ENCODE data around the gene ACTG1.

The ACTG1 gene

GRCh38 chr17:81545160-81545949 is 32.8 kb upstream of the ACTG1 start:
- no peak for DNase-seq (ENCODE audit: low spot score)

- DNase-seq (ENCODE audit: low spot score): no peak
Observed at GRCh38 chr17:81544281-81544974, 31.8 kb upstream of the ACTG1 start.

GRCh38 chr17:81543756-81544155 is 31.2 kb upstream of the ACTG1 start:
- no peak for DNase-seq (ENCODE audit: low spot score)

- DNase-seq (ENCODE audit: low spot score): no peak
Observed at GRCh38 chr17:81543339-81543675, 30.7 kb upstream of the ACTG1 start.

GRCh38 chr17:81542431-81543338 is 30.1 kb upstream of the ACTG1 start:
- DNase-seq (ENCODE audit: low spot score): no peak

GRCh38 chr17:81541123-81541522 is 28.5 kb upstream of the ACTG1 start:
- DNase-seq (ENCODE audit: low spot score): no peak

GRCh38 chr17:81540676-81541027 is 28.1 kb upstream of the ACTG1 start:
- DNase-seq (ENCODE audit: low spot score): no peak

- no peak for DNase-seq (ENCODE audit: low spot score)
Observed at GRCh38 chr17:81539961-81540675, 27.5 kb upstream of the ACTG1 start.

GRCh38 chr17:81539571-81539900 is 26.9 kb upstream of the ACTG1 start:
- DNase-seq (ENCODE audit: low spot score): no peak

- DNase-seq (ENCODE audit: low spot score): no peak
Observed at GRCh38 chr17:81538651-81539570, 26.3 kb upstream of the ACTG1 start.

GRCh38 chr17:81537856-81538555 is 25.4 kb upstream of the ACTG1 start:
- DNase-seq (ENCODE audit: low spot score): no peak

GRCh38 chr17:81537343-81537855 is 24.8 kb upstream of the ACTG1 start:
- DNase-seq (ENCODE audit: low spot score): no peak

GRCh38 chr17:81536299-81537290 is 24.0 kb upstream of the ACTG1 start:
- no peak for DNase-seq (ENCODE audit: low spot score)

GRCh38 chr17:81535480-81536298 is 23.1 kb upstream of the ACTG1 start:
- DNase-seq (ENCODE audit: low spot score): no peak

- DNase-seq (ENCODE audit: low spot score): no peak
Observed at GRCh38 chr17:81535007-81535328, 22.4 kb upstream of the ACTG1 start.

GRCh38 chr17:81534157-81535006 is 21.8 kb upstream of the ACTG1 start:
- no peak for DNase-seq (ENCODE audit: low spot score)
